Breast epithelium (tissue), 4 donors: Measurements from ENCODE around the gene TMEM121. TPM values are rescaled to one million over a fixed set of nuclear protein-coding genes. Genes with fewer than 3 reads are reported as not detected.

ENCODE experiments used
- DNase-seq, 2 donors: peaks; one replicate each; pipeline ENCODE4 v3.0.0-alpha.2; 2019; ENCODE audit warnings: low spot score in 2 of 2
- H3K27ac ChIP-seq, 2 donors: fragments of 200-600 bp; sonication (generic) in 1 of 2; one replicate each; pipeline ENCODE4 v1.5.1; 2016 to 2019; ENCODE audit warnings: mild to moderate bottlenecking in 1 of 2
- H3K27me3 ChIP-seq, 2 donors: fragments of 200-600 bp; sonication (generic) in 1 of 2; one replicate each; pipeline versions ENCODE4 v1.5.1 to v1.6.0; 2017 to 2019; ENCODE audit warnings: control low read depth in 1 of 2, mild to moderate bottlenecking in 1 of 2
- H3K36me3 ChIP-seq: fragments of 200-600 bp; one replicate; pipeline ENCODE4 v1.5.1; 2019
- H3K4me1 ChIP-seq, 2 donors: fragments of 200-600 bp; sonication (generic); one replicate each; pipeline ENCODE4 v1.5.1; 2016 to 2019; ENCODE audit warnings: control low read depth in 1 of 2
- H3K4me3 ChIP-seq, 3 donors: fragments of 200-600 bp; sonication (generic); 1 replicate in 2 of 3; 2 replicates in 1 of 3; pipeline ENCODE4 v1.5.1; 2016 to 2019; ENCODE audit warnings: mild to moderate bottlenecking in 3 of 3, moderate library complexity in 2 of 3
- H3K9me3 ChIP-seq, 2 donors: fragments of 200-600 bp; sonication (generic) in 1 of 2; one replicate each; pipeline ENCODE4 v1.5.1; 2016 to 2019; ENCODE audit warnings: control low read depth in 1 of 2
- POLR2A ChIP-seq: fragments of 450-650 bp; IDR thresholded peaks from one replicate; pipeline ENCODE4 v1.6.1; 2016; ENCODE audit warnings: antibody characterized with exemption, mild to moderate bottlenecking, moderate library complexity
- POLR2AphosphoS5 ChIP-seq, 3 donors: sonication (generic); formaldehyde crosslinking; IDR thresholded peaks; one replicate each; pipeline ENCODE4 v1.6.1; 2017; ENCODE audit warnings: antibody characterized with exemption in 3 of 3
- intact Hi-C: fragments of 100-400 bp; cut with DNase I; formaldehyde crosslinking; loops from one replicate; pipeline ENCODE4 v1.15.1; 2023; ENCODE audit warnings: low total_unique reads
- total RNA-seq, 3 donors: library from RNA; depleted of rRNA; stranded (reverse); fragments of >200 nt; gene quantifications; one replicate each; pipeline ENCODE4 v1.1.0, GENCODE V29; 2016
- TF ChIP-seq, protein P1 (sequence below), 3 donors: fragments of 450-650 bp; IDR thresholded peaks; one replicate each; pipeline ENCODE4 v1.5.1; 2016 to 2017; ENCODE audit warnings: antibody characterized with exemption in 3 of 3, mild to moderate bottlenecking in 3 of 3, moderate library complexity in 3 of 3

The TMEM121 gene
- 1 to 10 TPM; 2.4 to 9.2 (median 9.2) TPM for total RNA-seq

DNA sequence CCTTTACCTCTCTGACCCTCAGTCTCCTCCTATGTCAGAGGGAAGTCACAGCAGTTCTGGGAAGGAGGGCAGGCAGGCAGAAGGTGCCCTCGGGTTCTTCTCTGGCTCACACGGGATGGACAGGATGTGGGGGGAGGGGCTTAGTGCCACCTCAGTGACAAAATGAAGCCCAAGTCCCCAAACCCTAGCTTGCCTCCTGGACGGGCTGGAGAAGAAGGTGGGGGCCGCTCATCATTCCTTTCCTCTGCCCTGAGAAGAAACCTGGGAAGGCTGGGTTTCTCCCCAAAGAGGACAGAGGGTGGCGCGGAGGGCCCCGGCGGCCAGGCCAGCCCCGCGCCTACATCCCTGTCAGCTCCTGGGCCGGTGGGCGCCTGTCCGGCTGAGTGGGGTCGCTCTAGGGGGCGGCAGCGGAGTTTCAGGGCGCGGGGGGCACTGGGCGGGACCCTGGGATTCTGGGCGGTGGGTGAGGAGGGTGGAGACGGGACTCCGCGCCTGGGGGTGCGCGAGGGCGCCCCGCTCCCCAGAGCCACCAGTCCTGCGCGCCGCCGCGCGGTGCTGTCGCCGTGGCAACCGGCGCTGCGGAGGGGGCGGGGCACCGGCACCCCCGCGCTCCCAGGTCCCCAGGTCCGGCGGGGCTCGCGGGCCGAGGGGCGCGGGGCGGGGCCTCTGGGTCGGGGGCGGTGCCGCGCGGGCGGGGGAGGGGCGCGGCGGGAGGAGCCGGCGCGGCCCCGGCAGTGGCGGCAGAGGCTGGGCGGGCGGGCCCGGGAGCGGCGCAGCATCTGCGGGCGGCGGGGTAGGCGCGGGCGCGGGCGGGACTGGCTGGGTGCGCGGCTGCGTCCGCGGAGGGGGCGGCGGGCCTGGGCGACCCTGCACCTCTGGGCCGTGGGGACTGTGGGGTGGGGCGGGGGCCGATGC lies at the start of gene TMEM121:
Gene TMEM121, plus strand, starts transcription at position 723 of the 915 bp plus-strand sequence. CDS start 2,252 bp downstream, outside the sequence.
- Histone ChIP-seq H3K4me3 (peak within 1 kb of the TSS; percentile 58 to 79 (median 74)), H3K27ac (peak within 1 kb of the TSS; percentile 74 to 88), H3K27me3 (peaks cover 0 to 3% of the 10 kb centered on the region in 2 donors), H3K36me3 (no peaks in the 10 kb centered on the region), H3K9me3 (no peaks in the 10 kb centered on the region), H3K4me1 (peaks cover 4 to 24% of the 10 kb centered on the region in 2 donors)
- TF ChIP-seq, protein P1, sequence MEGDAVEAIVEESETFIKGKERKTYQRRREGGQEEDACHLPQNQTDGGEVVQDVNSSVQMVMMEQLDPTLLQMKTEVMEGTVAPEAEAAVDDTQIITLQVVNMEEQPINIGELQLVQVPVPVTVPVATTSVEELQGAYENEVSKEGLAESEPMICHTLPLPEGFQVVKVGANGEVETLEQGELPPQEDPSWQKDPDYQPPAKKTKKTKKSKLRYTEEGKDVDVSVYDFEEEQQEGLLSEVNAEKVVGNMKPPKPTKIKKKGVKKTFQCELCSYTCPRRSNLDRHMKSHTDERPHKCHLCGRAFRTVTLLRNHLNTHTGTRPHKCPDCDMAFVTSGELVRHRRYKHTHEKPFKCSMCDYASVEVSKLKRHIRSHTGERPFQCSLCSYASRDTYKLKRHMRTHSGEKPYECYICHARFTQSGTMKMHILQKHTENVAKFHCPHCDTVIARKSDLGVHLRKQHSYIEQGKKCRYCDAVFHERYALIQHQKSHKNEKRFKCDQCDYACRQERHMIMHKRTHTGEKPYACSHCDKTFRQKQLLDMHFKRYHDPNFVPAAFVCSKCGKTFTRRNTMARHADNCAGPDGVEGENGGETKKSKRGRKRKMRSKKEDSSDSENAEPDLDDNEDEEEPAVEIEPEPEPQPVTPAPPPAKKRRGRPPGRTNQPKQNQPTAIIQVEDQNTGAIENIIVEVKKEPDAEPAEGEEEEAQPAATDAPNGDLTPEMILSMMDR (IDR thresholded peaks at IDR 0.05), result no peak
- no peak for TF ChIP-seq POLR2AphosphoS5 (IDR thresholded peaks at IDR 0.05)
- TF ChIP-seq POLR2A, result no peak
- intact Hi-C loops, result no loop called here
- peak in 1 of 2 donors; percentile 36 for DNase-seq

DNA sequence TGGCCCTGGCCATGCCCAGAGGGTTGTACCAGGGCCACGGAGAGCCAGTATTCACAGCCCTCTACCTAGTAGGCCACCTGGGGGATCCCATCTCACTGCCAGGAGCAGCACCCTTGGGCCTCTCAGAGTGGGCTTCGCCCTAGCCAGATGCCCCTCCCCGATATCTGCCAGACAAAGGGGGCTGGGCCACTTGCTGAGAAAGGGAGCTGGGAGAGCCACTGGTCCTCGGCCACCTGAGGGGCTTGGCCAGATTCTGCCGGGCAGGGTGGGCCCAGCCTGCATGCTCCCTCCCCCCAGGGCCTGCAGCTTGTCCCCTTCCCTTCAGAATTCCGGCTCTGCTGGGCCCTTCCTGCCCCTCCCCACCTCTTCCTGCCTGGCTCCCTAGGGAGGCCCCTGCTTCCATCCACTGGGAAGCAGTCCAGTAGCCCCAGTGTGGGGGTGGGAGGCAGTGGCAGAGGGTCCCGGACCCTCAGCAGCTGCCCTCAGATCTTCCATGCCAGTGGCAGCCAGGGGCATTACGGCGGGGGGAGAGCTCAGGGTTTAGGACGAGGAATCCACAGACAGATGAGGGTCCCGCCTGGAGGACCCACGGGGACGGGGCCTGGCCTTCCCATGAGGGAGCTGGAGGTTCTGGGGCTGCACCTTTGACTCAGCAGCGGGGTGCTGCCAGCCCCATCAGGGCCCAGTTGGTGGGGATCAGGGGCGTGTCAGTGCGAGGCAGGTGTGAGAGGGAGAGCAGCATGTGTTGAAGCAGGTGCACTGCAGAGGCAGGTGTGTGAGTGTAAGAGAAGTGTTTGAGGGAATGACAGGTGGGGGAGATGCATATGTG lies 49.3 kb upstream of the TMEM121 start:
- H3K27me3 ChIP-seq, result no peaks in the 10 kb centered on the region
- H3K4me3 ChIP-seq, result peak overlapping the region; percentile 65 to 97 (median 79)
- peaks cover 31 to 41% of the 10 kb centered on the region in 2 donors for H3K4me1 ChIP-seq
- no peak for DNase-seq
- intact Hi-C loops, result no loop called here
- no peak for TF ChIP-seq POLR2A
- TF ChIP-seq, protein P1 (IDR thresholded peaks at IDR 0.05), result no peak
- TF ChIP-seq POLR2AphosphoS5 (IDR thresholded peaks at IDR 0.05), result peak in 1 of 3 donors; percentile 16
- H3K9me3 ChIP-seq, result no peaks in the 10 kb centered on the region
- H3K36me3 ChIP-seq, result no peaks in the 10 kb centered on the region
- peak overlapping the region; percentile 96 to 99 for H3K27ac ChIP-seq

DNA sequence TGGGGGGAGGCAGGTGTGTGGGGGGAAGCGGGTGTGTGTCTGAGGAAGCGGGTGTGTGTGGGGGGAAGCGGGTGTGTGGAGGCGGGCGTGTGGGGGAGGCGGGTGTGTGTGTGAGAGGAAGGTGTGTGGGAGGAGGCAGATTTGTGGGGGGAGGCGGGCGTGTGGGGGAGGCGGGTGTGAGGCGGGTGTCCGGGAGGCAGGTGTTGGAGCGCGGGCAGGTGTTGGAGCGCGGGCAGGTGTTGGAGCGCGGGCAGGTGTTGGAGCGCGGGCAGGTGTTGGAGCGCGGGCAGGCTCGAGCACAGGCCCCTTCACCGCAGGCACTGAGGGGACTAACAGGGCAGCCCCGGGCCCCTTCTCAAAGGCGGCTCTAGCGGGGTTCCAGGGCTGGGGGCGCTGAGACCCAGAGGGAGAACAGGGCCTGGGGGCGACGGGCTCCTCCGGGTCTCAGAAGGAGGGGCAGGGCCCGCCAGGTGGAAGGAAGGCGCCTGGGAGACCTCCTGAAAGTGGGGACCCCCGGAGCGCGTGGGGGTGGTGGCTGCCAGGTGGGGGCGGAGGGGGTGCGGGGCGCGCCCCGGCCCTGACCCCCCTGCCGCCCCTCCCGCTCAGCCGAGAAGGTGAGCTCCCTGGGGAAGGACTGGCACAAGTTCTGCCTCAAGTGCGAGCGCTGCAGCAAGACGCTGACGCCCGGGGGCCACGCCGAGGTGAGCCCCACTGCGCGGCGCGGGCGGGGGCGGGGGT lies 48.6 kb upstream of the TMEM121 start:
- H3K4me3 ChIP-seq, result peak overlapping the region in 1 of 3 donors; percentile 97
- intact Hi-C loops, result no loop called here
- DNase-seq, result no peak

DNA sequence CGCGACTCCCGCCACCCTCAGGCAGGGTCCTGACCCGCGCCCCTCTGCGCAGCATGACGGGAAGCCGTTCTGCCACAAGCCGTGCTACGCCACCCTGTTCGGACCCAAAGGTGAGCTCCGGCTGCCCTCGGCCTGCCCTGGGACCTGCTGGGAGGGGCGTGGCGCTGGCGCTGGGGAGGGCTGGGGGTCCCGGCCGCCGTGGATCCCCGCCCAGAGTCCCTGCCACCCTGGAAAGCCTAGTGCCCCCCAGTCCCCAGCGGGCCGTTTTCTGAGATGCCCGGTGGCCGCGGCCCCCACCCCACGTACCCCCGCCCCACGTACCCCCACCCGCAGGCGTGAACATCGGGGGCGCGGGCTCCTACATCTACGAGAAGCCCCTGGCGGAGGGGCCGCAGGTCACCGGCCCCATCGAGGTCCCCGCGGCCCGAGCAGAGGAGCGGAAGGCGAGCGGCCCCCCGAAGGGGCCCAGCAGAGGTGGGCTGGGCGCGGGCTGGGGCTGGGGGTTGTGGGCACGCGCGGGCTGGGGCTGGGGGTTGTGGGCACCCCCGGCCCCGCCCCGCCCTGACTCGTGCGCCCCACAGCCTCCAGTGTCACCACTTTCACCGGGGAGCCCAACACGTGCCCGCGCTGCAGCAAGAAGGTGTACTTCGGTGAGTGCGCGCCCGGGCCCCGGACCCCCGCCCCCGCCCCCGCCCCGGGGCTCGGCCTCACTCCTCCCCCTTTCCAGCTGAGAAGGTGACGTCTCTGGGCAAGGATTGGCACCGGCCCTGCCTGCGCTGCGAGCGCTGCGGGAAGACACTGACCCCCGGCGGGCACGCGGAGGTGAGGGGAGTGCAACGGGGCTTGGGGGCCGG lies 47.8 kb upstream of the TMEM121 start:
- no peaks in the 10 kb centered on the region for H3K36me3 ChIP-seq
- no peaks in the 10 kb centered on the region for H3K27me3 ChIP-seq
- H3K27ac ChIP-seq, result peak overlapping the region in 1 of 2 donors; percentile 100
- intact Hi-C loops, result no loop called here
- no peak for TF ChIP-seq POLR2AphosphoS5 (IDR thresholded peaks at IDR 0.05)
- TF ChIP-seq, protein P1 (IDR thresholded peaks at IDR 0.05), result no peak
- DNase-seq, result no peak
- H3K4me1 ChIP-seq, result peaks cover 38 to 45% of the 10 kb centered on the region in 2 donors
- H3K9me3 ChIP-seq, result no peaks in the 10 kb centered on the region
- no peak overlapping the region for H3K4me3 ChIP-seq

More for the DNA sequence above, 48.6 kb upstream of the TMEM121 start:
- peak overlapping the region; percentile 36 to 99 for H3K27ac ChIP-seq
- no peaks in the 10 kb centered on the region for H3K36me3 ChIP-seq
- no peaks in the 10 kb centered on the region for H3K27me3 ChIP-seq
- TF ChIP-seq POLR2AphosphoS5 (IDR thresholded peaks at IDR 0.05) (no peak), POLR2A (no peak)
- TF ChIP-seq, protein P1 (IDR thresholded peaks at IDR 0.05), result no peak
- H3K4me1 ChIP-seq, result peaks cover 36 to 41% of the 10 kb centered on the region in 2 donors
- H3K9me3 ChIP-seq, result no peaks in the 10 kb centered on the region
